Kidney (tissue), 14 donors: Measurements from ENCODE around the gene LRRC10. TPM values are rescaled to one million over a fixed set of nuclear protein-coding genes. Genes with fewer than 3 reads are reported as not detected.

Experiments
- DNase-seq, 5 donors: peaks; one replicate each; pipeline ENCODE4 v3.0.0-alpha.2; 2013 to 2020
- FAIRE-seq: peaks from 2 replicates; lab custom pipeline; 2012; peaks lifted over from hg19 to GRCh38; lab: Jason Lieb, UNC
- H3K27ac ChIP-seq, 2 donors: one replicate each; pipeline ENCODE4 v1.7.0; 2013; ENCODE audit warnings: low read depth in 2 of 2, low read length in 2 of 2, inconsistent platforms in 1 of 2
- H3K27me3 ChIP-seq: one replicate; pipeline ENCODE4 v1.7.1; 2013; ENCODE audit warnings: low read length, inconsistent platforms; ENCODE audit not compliant: control insufficient read depth, insufficient read depth
- H3K36me3 ChIP-seq, 3 donors: one replicate each; pipeline versions ENCODE4 v1.7.0 to v1.7.1; 2013; ENCODE audit warnings: low read length in 3 of 3, control low read depth in 1 of 3, inconsistent platforms in 1 of 3; ENCODE audit not compliant: insufficient read depth in 3 of 3, control insufficient read depth in 2 of 3
- H3K4me1 ChIP-seq, 3 donors: one replicate each; pipeline versions ENCODE4 v1.7.0 to v1.7.1; 2013; ENCODE audit warnings: low read length in 3 of 3, inconsistent platforms in 1 of 3, low read depth in 1 of 3; ENCODE audit not compliant: control insufficient read depth in 2 of 3, insufficient read depth in 2 of 3
- H3K4me3 ChIP-seq, 3 donors: one replicate each; pipeline versions ENCODE4 v1.7.0 to v1.8.1; 2013; ENCODE audit warnings: low read length in 3 of 3, control low read depth in 1 of 3, inconsistent platforms in 1 of 3
- H3K9ac ChIP-seq, 3 donors: one replicate each; pipeline versions ENCODE4 v1.7.0 to v1.7.1; 2013; ENCODE audit warnings: low read length in 3 of 3, control low read depth in 1 of 3, inconsistent platforms in 1 of 3
- H3K9me3 ChIP-seq, 3 donors: one replicate each; pipeline versions ENCODE4 v1.7.0 to v1.7.1; 2013; ENCODE audit warnings: low read length in 3 of 3, control low read depth in 1 of 3, inconsistent platforms in 1 of 3; ENCODE audit not compliant: control insufficient read depth in 2 of 3, insufficient read depth in 1 of 3
- intact Hi-C: fragments of 100-400 bp; cut with DNase I; formaldehyde crosslinking; loops from one replicate; pipeline ENCODE4 v1.11.1; 2022
- microRNA-seq: library from miRNA; unstranded; fragments of <30 nt; microRNA quantifications from one replicate; pipeline ENCODE4 v1.2.0, GENCODE V29; 2020
- polyA plus RNA-seq: library from polyadenylated mRNA; stranded (reverse); fragments of 350-450 nt; fragmentation: Illumina TruSeq; extraction: RNeasy Lipid Tissue Mini Kit (QIAGEN cat#74804); gene quantifications from one replicate; pipeline ENCODE4 v1.2.3, GENCODE V29; 2014; ENCODE audit warnings: low read depth, low replicate concordance; ENCODE audit not compliant: insufficient read depth
- total RNA-seq: library from RNA; stranded (reverse); fragmentation: NEBNext Ultra II Directional; extraction: Animal tissue kit (Norgen Biotek cat#: 25700); gene quantifications from one replicate; pipeline ENCODE4 v1.2.1, GENCODE V29; 2021
- TF ChIP-seq, protein P1 (sequence below): IDR thresholded peaks from 3 replicates; pipeline ENCODE4 v1.5.1; 2012; ENCODE audit warnings: mild to moderate bottlenecking, moderate library complexity, borderline replicate concordance; ENCODE audit not compliant: insufficient read depth; ENCODE audit errors: extremely low read depth
- donor health status: control.
- donor health status: control.
- donor health status: control.
- donor health status: control.
- donor health status: control.
- donor health status: DM: yes; HTN: yes; CAD: no.
- donor health status: Normal renal cell carcinoma (clear cell type).

The LRRC10 gene
- total and polyA plus RNA-seq, 2 donors from 2014 or later, result not detected

DNA sequence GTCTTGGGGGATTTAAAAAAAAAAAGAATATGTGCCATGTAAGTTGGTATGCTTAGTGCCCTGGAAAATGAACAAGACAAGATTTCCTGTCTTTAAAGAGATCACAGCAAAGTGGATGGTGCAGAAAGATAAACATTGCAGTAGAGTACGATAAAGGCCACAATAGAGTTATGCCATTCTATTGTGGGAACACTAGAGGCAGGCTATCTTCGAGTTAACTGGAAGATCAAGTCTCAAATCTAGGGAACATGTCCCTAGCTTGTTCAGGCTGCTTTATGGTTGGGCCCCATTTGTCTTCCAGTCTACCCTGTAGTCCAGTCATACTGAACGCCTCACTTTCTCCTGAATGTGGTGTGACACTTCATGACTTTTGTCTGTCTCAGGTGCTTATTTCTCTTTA lies 44.1 kb downstream of the LRRC10 start:
- intact Hi-C loops, result no loop called here
- H3K9ac ChIP-seq, result no peak overlapping the region
- no peak for FAIRE-seq

GRCh38 chr12:69563166-69563762 lies 47.4 kb downstream of the LRRC10 start:
- FAIRE-seq (no peak), DNase-seq (no peak)
- Histone ChIP-seq H3K9me3 (no peaks in the 10 kb centered on the region), H3K36me3 (peaks cover 0 to 5% (median 5%) of the 10 kb centered on the region in 3 donors), H3K4me1 (no peaks in the 10 kb centered on the region), H3K27ac (no peak overlapping the region), H3K27me3 (no peaks in the 10 kb centered on the region), H3K9ac (no peak overlapping the region), H3K4me3 (no peak overlapping the region)
- intact Hi-C loops, result no loop called here
- TF ChIP-seq, protein P1, sequence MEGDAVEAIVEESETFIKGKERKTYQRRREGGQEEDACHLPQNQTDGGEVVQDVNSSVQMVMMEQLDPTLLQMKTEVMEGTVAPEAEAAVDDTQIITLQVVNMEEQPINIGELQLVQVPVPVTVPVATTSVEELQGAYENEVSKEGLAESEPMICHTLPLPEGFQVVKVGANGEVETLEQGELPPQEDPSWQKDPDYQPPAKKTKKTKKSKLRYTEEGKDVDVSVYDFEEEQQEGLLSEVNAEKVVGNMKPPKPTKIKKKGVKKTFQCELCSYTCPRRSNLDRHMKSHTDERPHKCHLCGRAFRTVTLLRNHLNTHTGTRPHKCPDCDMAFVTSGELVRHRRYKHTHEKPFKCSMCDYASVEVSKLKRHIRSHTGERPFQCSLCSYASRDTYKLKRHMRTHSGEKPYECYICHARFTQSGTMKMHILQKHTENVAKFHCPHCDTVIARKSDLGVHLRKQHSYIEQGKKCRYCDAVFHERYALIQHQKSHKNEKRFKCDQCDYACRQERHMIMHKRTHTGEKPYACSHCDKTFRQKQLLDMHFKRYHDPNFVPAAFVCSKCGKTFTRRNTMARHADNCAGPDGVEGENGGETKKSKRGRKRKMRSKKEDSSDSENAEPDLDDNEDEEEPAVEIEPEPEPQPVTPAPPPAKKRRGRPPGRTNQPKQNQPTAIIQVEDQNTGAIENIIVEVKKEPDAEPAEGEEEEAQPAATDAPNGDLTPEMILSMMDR, result no peak

More for the DNA sequence above, 44.1 kb downstream of the LRRC10 start:
- no peak overlapping the region for H3K4me3 ChIP-seq
- TF ChIP-seq, protein P1, result no peak
- H3K27ac ChIP-seq, result no peak overlapping the region
- H3K36me3 ChIP-seq, result peaks cover 2 to 13% (median 5%) of the 10 kb centered on the region in 3 donors
- no peaks in the 10 kb centered on the region for H3K27me3 ChIP-seq
- no peaks in the 10 kb centered on the region for H3K9me3 ChIP-seq
- no peak for DNase-seq
- no peaks in the 10 kb centered on the region for H3K4me1 ChIP-seq

Small RNA genes lying within 50 kb of the gene (microRNA-seq; reads per million reads assigned to microRNA genes)
- gene MIR3913-1 (not detected), gene MIR3913-2 (not detected)

Other genes with a start within 250 kb of the LRRC10 start
- gene FRS2, start 140.5 kb downstream of the LRRC10 start, total RNA-seq, result 31.4 TPM
- 4.6 TPM for gene FRS2, start 140.5 kb downstream of the LRRC10 start, polyA plus RNA-seq
- 117 TPM for gene CCT2, start 25.4 kb downstream of the LRRC10 start, total RNA-seq
- gene CCT2, start 25.4 kb downstream of the LRRC10 start, polyA plus RNA-seq, result 125 TPM
- gene BEST3, start 88.4 kb upstream of the LRRC10 start, total RNA-seq, result 0.57 TPM
- gene BEST3, start 88.4 kb upstream of the LRRC10 start, polyA plus RNA-seq, result 0.82 TPM
- 73.6 TPM for gene RAB3IP, start 128.0 kb upstream of the LRRC10 start, total RNA-seq
- gene RAB3IP, start 128.0 kb upstream of the LRRC10 start, polyA plus RNA-seq, result 58.4 TPM
- 0.82 TPM for gene MYRFL, start 214.3 kb upstream of the LRRC10 start, total RNA-seq
- gene MYRFL, start 214.3 kb upstream of the LRRC10 start, polyA plus RNA-seq, result 1.6 TPM